Colonic mucosa (tissue), 4 donors: ENCODE data around the gene MACROD2. TPM values are rescaled to one million over a fixed set of nuclear protein-coding genes. Genes with fewer than 3 reads are reported as not detected.

Experiments
- DNase-seq: peaks from one replicate; pipeline ENCODE4 v3.0.0-alpha.2; 2020
- H3K27ac ChIP-seq: fragments of 200-600 bp; one replicate; pipeline ENCODE4 v1.8.0; 2021
- H3K27me3 ChIP-seq: fragments of 200-600 bp; one replicate; pipeline ENCODE4 v1.8.0; 2021
- H3K36me3 ChIP-seq: fragments of 200-600 bp; one replicate; pipeline ENCODE4 v1.8.0; 2021
- H3K4me1 ChIP-seq: fragments of 200-600 bp; one replicate; pipeline ENCODE4 v1.8.0; 2021; ENCODE audit warnings: mild to moderate bottlenecking
- H3K4me3 ChIP-seq: fragments of 200-600 bp; one replicate; pipeline ENCODE4 v1.8.0; 2021
- H3K9ac ChIP-seq, 2 donors: one replicate each; pipeline ENCODE4 v1.7.0; 2013; ENCODE audit warnings: control low read depth in 2 of 2, low read depth in 2 of 2, low read length in 2 of 2
- H3K9me3 ChIP-seq: fragments of 200-600 bp; one replicate; pipeline ENCODE4 v1.8.0; 2021
- CTCF ChIP-seq: fragments of 200-600 bp; IDR thresholded peaks from one replicate; pipeline ENCODE4 v1.8.0; 2022; ENCODE audit warnings: antibody characterized with exemption, mild to moderate bottlenecking
- intact Hi-C: fragments of 100-400 bp; cut with DNase I; formaldehyde crosslinking; loops from one replicate; pipeline ENCODE4 v1.14.1; 2022
- total RNA-seq, 2 donors: library from RNA; stranded (reverse); fragmentation: NEBNext Ultra II Directional in 1 of 2; extraction: Animal tissue kit (Norgen Biotek cat#: 25700) in 1 of 2; gene quantifications; one replicate each; pipeline ENCODE4 v1.2.1, GENCODE V29; 2021
- donor health status: healthy.
- donor health status: DM: no; HTN: no; CAD: no.
- donor health status: DM: no; HTN: no; CAD: no.

Gene MACROD2
- total RNA-seq, 2 donors from 2014 or later: 3.2 to 3.3 TPM

GRCh38 chr20:15772826-15773225 lies 1777.5 kb downstream of the MACROD2 start:
- TF ChIP-seq CTCF: no peak
- Histone ChIP-seq H3K27ac (no peak overlapping the region), H3K4me1 (no peaks in the 10 kb centered on the region), H3K9ac (no peak overlapping the region), H3K36me3 (no peaks in the 10 kb centered on the region), H3K27me3 (no peaks in the 10 kb centered on the region), H3K9me3 (no peaks in the 10 kb centered on the region), H3K4me3 (no peak overlapping the region)
- intact Hi-C loops: no loop called here
- DNase-seq: no peak

- no peak overlapping the region for H3K4me3 ChIP-seq
- no peaks in the 10 kb centered on the region for H3K27me3 ChIP-seq
- H3K9ac ChIP-seq: no peak overlapping the region
- no peak overlapping the region for H3K27ac ChIP-seq
- H3K9me3 ChIP-seq: no peaks in the 10 kb centered on the region
- no peak for DNase-seq
- intact Hi-C loops: no loop called here
- no peak for TF ChIP-seq CTCF
- H3K36me3 ChIP-seq: no peaks in the 10 kb centered on the region
- no peaks in the 10 kb centered on the region for H3K4me1 ChIP-seq
Observed at GRCh38 chr20:15774926-15775325, 1779.6 kb downstream of the MACROD2 start.

GRCh38 chr20:15776770-15777466 lies 1781.6 kb downstream of the MACROD2 start:
- no peaks in the 10 kb centered on the region for H3K9me3 ChIP-seq
- intact Hi-C loops: no loop called here
- H3K27me3 ChIP-seq: no peaks in the 10 kb centered on the region
- no peak for DNase-seq
- no peak overlapping the region for H3K9ac ChIP-seq
- TF ChIP-seq CTCF: no peak
- H3K4me3 ChIP-seq: no peak overlapping the region
- no peak overlapping the region for H3K27ac ChIP-seq
- no peaks in the 10 kb centered on the region for H3K36me3 ChIP-seq
- no peaks in the 10 kb centered on the region for H3K4me1 ChIP-seq

GRCh38 chr20:15784020-15784419 lies 1788.7 kb downstream of the MACROD2 start:
- TF ChIP-seq CTCF: no peak
- no peaks in the 10 kb centered on the region for H3K36me3 ChIP-seq
- no peaks in the 10 kb centered on the region for H3K4me1 ChIP-seq
- no peaks in the 10 kb centered on the region for H3K9me3 ChIP-seq
- no peak overlapping the region for H3K4me3 ChIP-seq
- no peaks in the 10 kb centered on the region for H3K27me3 ChIP-seq
- H3K9ac ChIP-seq: no peak overlapping the region
- DNase-seq: no peak
- H3K27ac ChIP-seq: no peak overlapping the region
- intact Hi-C loops: no loop called here

GRCh38 chr20:15789079-15789478 lies 1793.8 kb downstream of the MACROD2 start:
- DNase-seq: no peak
- H3K4me3 ChIP-seq: no peak overlapping the region
- TF ChIP-seq CTCF: no peak

More at GRCh38 chr20:15789079-15789478, 1793.8 kb downstream of the MACROD2 start:
- Histone ChIP-seq H3K4me1 (no peaks in the 10 kb centered on the region), H3K27me3 (no peaks in the 10 kb centered on the region), H3K36me3 (no peaks in the 10 kb centered on the region), H3K9me3 (no peaks in the 10 kb centered on the region), H3K9ac (no peak overlapping the region), H3K27ac (no peak overlapping the region)
- intact Hi-C loops: no loop called here
